Glutamatergic neuron (in vitro differentiated cells): ENCODE results near the gene RNASE8. TPM values are rescaled to one million over a fixed set of nuclear protein-coding genes. Genes with fewer than 3 reads are reported as not detected.

Source experiments
- DNase-seq: peaks from one replicate; pipeline ENCODE4 v3.0.0; 2022
- H3K27ac Mint-ChIP-seq: one replicate; pipeline ENCODE4 v1.8.0; 2020; ENCODE audit warnings: mild to moderate bottlenecking, mixed read lengths, inconsistent platforms; ENCODE audit not compliant: unreplicated experiment
- H3K27me3 Mint-ChIP-seq: one replicate; pipeline ENCODE4 v1.8.0; 2020; ENCODE audit warnings: mild to moderate bottlenecking, moderate library complexity, mixed read lengths, inconsistent platforms; ENCODE audit not compliant: unreplicated experiment
- H3K36me3 Mint-ChIP-seq: one replicate; pipeline ENCODE4 v1.8.0; 2020; ENCODE audit warnings: mild to moderate bottlenecking, mixed read lengths, inconsistent platforms; ENCODE audit not compliant: unreplicated experiment
- H3K4me1 Mint-ChIP-seq: one replicate; pipeline ENCODE4 v1.8.0; 2020; ENCODE audit warnings: mild to moderate bottlenecking, low read depth, mixed read lengths, inconsistent platforms; ENCODE audit not compliant: unreplicated experiment
- H3K4me3 Mint-ChIP-seq: one replicate; pipeline ENCODE4 v1.8.0; 2020; ENCODE audit warnings: mild to moderate bottlenecking, mixed read lengths, inconsistent platforms; ENCODE audit not compliant: unreplicated experiment
- H3K9me3 Mint-ChIP-seq: one replicate; pipeline ENCODE4 v1.8.0; 2020; ENCODE audit warnings: mild to moderate bottlenecking, moderate library complexity, mixed read lengths, inconsistent platforms; ENCODE audit not compliant: unreplicated experiment
- total RNA-seq: library from RNA; stranded (reverse); fragmentation: NEBNext Ultra II Directional; extraction: Animal tissue kit (Norgen Biotek cat#: 25700); gene quantifications from one replicate; pipeline ENCODE4 v1.2.1, GENCODE V29; 2021; ENCODE audit not compliant: unreplicated experiment
- TF ChIP-seq, protein P1 (sequence below): fragments of 200-600 bp; sonication (generic); IDR thresholded peaks from one replicate; pipeline ENCODE4 v1.5.0; 2021; ENCODE audit not compliant: partially characterized antibody, unreplicated experiment

The RNASE8 gene
- total RNA-seq, 1 donor from 2014 or later, result not detected

DNA sequence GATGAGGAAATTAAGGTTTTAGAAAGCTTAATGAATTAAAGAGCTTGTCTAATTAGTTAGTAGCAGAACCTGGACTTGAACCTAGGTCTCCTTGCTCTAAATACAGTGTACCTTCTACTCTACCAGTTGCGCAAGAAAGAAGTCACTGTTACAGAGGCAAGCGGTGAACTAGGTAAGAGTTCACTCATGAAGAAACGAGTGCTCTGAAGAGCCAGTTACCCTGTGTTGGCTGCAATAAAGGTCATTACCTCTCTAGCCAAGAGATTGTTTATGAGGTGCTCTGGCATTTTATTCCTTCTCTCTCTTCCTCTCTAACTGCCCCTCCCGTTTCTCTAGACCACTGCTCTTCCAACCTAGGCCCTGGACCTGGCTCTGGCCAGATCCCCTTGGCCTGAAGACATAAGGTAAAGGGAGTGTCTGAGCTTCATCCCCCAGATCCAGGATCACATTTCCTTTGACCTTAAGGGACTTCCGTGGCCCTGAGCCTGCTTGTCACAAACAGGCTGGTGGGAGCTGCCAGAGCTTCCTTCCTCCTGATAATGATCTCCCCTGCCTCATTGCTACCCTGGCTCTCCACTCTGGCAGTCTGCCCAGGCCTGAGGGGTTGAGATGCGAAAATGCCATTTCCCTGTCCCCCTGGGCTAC, 13.5 kb upstream of the RNASE8 start:
- H3K27ac Mint-ChIP-seq, result no peak overlapping the region
- H3K4me1 Mint-ChIP-seq, result peaks cover 15% of the 10 kb centered on the region
- TF ChIP-seq, protein P1, sequence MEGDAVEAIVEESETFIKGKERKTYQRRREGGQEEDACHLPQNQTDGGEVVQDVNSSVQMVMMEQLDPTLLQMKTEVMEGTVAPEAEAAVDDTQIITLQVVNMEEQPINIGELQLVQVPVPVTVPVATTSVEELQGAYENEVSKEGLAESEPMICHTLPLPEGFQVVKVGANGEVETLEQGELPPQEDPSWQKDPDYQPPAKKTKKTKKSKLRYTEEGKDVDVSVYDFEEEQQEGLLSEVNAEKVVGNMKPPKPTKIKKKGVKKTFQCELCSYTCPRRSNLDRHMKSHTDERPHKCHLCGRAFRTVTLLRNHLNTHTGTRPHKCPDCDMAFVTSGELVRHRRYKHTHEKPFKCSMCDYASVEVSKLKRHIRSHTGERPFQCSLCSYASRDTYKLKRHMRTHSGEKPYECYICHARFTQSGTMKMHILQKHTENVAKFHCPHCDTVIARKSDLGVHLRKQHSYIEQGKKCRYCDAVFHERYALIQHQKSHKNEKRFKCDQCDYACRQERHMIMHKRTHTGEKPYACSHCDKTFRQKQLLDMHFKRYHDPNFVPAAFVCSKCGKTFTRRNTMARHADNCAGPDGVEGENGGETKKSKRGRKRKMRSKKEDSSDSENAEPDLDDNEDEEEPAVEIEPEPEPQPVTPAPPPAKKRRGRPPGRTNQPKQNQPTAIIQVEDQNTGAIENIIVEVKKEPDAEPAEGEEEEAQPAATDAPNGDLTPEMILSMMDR, result no peak
- H3K27me3 Mint-ChIP-seq, result peaks cover 4% of the 10 kb centered on the region
- H3K36me3 Mint-ChIP-seq, result no peaks in the 10 kb centered on the region
- no peak for DNase-seq
- H3K4me3 Mint-ChIP-seq, result no peak overlapping the region
- peaks cover 8% of the 10 kb centered on the region for H3K9me3 Mint-ChIP-seq

DNA sequence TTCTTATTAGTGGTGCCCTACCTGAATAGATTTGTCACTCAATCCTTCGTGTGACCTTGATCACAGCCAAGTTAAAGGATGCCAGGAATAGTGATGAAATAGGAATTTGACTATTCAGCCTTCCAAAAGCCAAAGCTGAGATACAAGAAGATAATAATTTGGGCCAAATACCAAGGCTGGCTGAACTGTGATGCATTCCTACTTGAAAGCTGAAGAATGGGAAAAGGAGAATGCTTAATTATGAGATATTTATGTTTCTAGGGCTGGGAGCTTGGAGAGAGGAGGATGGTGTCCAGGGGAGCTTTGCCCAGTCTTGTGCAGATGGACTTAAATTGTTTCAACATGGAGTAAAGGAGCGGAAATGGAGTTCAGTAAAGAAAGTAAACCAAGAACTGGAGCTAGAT, 10.2 kb upstream of the RNASE8 start:
- peaks cover 6% of the 10 kb centered on the region for H3K9me3 Mint-ChIP-seq
- H3K4me1 Mint-ChIP-seq, result peaks cover 9% of the 10 kb centered on the region
- no peak overlapping the region for H3K27ac Mint-ChIP-seq
- no peak overlapping the region for H3K4me3 Mint-ChIP-seq
- TF ChIP-seq, protein P1, result no peak
- no peaks in the 10 kb centered on the region for H3K36me3 Mint-ChIP-seq
- H3K27me3 Mint-ChIP-seq, result peaks cover 4% of the 10 kb centered on the region
- no peak for DNase-seq

DNA sequence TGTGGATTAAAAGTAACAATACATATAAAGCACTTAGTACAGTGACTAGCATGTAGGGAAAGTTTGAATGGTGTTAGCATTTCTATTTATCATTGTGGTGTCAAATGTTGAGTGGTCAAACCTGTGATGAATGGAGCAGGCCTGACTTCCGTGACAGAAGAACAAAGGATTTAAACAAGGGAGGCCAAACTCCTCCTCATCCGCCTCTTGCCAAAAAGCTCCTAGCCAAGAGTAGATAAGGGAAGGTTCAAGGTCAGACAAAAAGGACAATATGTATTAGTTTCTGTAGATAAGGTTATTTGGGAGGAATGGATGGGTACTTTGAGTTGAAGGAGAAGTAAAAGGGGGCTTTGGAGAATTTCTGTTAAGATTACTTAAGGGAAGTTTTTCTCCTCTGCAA, 9.0 kb upstream of the RNASE8 start:
- TF ChIP-seq, protein P1, result no peak
- H3K27me3 Mint-ChIP-seq, result peaks cover 4% of the 10 kb centered on the region
- DNase-seq, result no peak
- H3K9me3 Mint-ChIP-seq, result peaks cover 2% of the 10 kb centered on the region
- H3K27ac Mint-ChIP-seq, result no peak overlapping the region
- no peaks in the 10 kb centered on the region for H3K36me3 Mint-ChIP-seq
- H3K4me1 Mint-ChIP-seq, result peaks cover 6% of the 10 kb centered on the region
- H3K4me3 Mint-ChIP-seq, result no peak overlapping the region

DNA sequence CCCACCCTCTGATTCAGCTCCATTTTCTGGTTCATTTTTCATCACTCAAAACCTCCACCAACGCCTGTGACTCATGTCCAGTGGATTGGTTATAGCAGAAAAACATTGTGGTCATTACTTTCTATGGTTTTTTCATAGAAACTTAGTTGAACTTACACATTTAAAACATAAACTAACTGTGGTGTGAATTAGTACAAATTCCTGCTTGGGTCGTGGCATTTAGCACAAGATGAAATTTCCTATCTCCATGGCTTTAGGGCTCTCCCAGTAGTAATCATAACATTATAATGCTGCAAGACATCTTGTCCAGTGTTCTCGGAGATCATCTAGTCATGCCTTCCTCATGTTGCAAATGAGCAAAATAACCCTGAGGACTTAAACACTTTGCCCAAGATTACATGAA, 8.3 kb upstream of the RNASE8 start:
- no peak for DNase-seq
- TF ChIP-seq, protein P1, result no peak
- no peak overlapping the region for H3K4me3 Mint-ChIP-seq
- no peaks in the 10 kb centered on the region for H3K9me3 Mint-ChIP-seq
- H3K27me3 Mint-ChIP-seq, result peaks cover 4% of the 10 kb centered on the region
- H3K4me1 Mint-ChIP-seq, result peaks cover 4% of the 10 kb centered on the region
- H3K36me3 Mint-ChIP-seq, result no peaks in the 10 kb centered on the region
- H3K27ac Mint-ChIP-seq, result no peak overlapping the region

DNA sequence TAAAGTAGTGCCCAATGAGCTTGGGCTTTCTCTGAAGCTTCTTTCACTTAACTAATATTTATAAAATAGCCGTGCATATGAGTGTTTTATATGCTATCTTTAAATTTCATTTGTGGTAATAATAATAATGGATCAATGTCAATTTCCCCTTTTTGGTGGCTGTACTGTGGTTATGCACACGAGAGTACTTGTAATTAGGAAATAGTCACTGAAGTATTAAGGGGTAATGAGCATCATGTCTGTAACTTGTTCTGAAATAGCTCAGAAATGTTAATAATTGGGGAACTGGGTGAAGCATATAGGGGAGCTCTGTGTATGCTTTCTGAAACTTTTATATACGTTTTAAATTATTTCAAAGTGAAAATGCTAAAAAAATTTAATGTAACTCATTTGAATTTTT, 7.0 kb upstream of the RNASE8 start:
- no peak for DNase-seq
- no peaks in the 10 kb centered on the region for H3K36me3 Mint-ChIP-seq
- H3K4me1 Mint-ChIP-seq, result no peaks in the 10 kb centered on the region
- no peaks in the 10 kb centered on the region for H3K9me3 Mint-ChIP-seq
- TF ChIP-seq, protein P1, result no peak
- no peak overlapping the region for H3K4me3 Mint-ChIP-seq
- no peak overlapping the region for H3K27ac Mint-ChIP-seq
- H3K27me3 Mint-ChIP-seq, result peaks cover 3% of the 10 kb centered on the region
